K562 (cell line): Measurements from ENCODE around the gene NUP62. TPM values are rescaled to one million over a fixed set of nuclear protein-coding genes. Genes with fewer than 3 reads are reported as not detected.
A peak's percentile ranks its signal among the peaks of the same experiment; 100 is the strongest.

Source experiments
- CSDE1 ChIP-seq, 2 experiments: fragments of 450-650 bp; IDR thresholded peaks; 2 replicates each; pipeline ENCODE4 v1.6.1; 2016; ENCODE audit warnings: mild to moderate bottlenecking in 1 of 2
- FOSL1 ChIP-seq: fragments of 200-800 bp; sonication (Bioruptor generic); conservative IDR thresholded peaks from 2 replicates; pipeline ENCODE4 v1.6.1; 2016; ENCODE audit warnings: missing genetic modification characterization, missing compliant biosample characterization
- GABPB2 ChIP-seq: fragments of 250-450 bp; sonication (Bioruptor Pico); conservative IDR thresholded peaks from 2 replicates; pipeline ENCODE4 v1.5.1; 2021; ENCODE audit warnings: mild to moderate bottlenecking
- GTF2A2 ChIP-seq: IDR thresholded peaks from 2 replicates; pipeline ENCODE4 v1.6.1; 2016; ENCODE audit warnings: mild to moderate bottlenecking, missing genetic modification characterization, missing compliant biosample characterization
- MAFG ChIP-seq: fragments of 450-650 bp; conservative IDR thresholded peaks from 2 replicates; pipeline ENCODE4 v1.6.1; 2016; ENCODE audit warnings: missing genetic modification characterization, missing compliant biosample characterization
- MTA1 ChIP-seq: fragments of 450-650 bp; IDR thresholded peaks from 2 replicates; pipeline ENCODE4 v1.6.1; 2017; ENCODE audit warnings: borderline replicate concordance
- PCBP2 ChIP-seq: fragments of 200-400 bp; formaldehyde crosslinking; IDR thresholded peaks from 2 replicates; pipeline ENCODE4 v1.6.1; 2018; ENCODE audit warnings: low read length, low read depth, mild to moderate bottlenecking, moderate library complexity; ENCODE audit not compliant: poor library complexity, severe bottlenecking
- U2AF1 ChIP-seq: fragments of 200-400 bp; formaldehyde crosslinking; optimal IDR thresholded peaks from 2 replicates; pipeline ENCODE3; 2017; ENCODE audit warnings: mild to moderate bottlenecking, low read depth, low read length, moderate library complexity
- ZFPM2 ChIP-seq: fragments of 250-450 bp; sonication (Bioruptor Pico); IDR thresholded peaks from 2 replicates; pipeline ENCODE4 v1.5.1; 2022; ENCODE audit warnings: mild to moderate bottlenecking
- ZNF143 ChIP-seq: sonication (generic); formaldehyde crosslinking; IDR thresholded peaks from 2 replicates; pipeline ENCODE4 v1.9.0; 2022; ENCODE audit warnings: mild to moderate bottlenecking, missing genetic modification reagents
- ZNF311 ChIP-seq: fragments of 250-450 bp; sonication (Bioruptor Pico); IDR thresholded peaks from 2 replicates; pipeline ENCODE4 v1.4.0; 2020; ENCODE audit warnings: mild to moderate bottlenecking, moderate library complexity
- polyA plus RNA-seq, 8 experiments: library from polyadenylated mRNA; depleted of rRNA in 4 of 8; stranded (reverse) in 5 of 8; unstranded in 3 of 8; fragments of >200 nt; fragmentation: Nextera tagmentation in 2 of 8; fragmentation: Illumina TruSeq in 1 of 8; extraction: Ambion mirVana in 2 of 8; extraction: Trizol in 1 of 8; gene quantifications; 2 replicates each; pipeline versions ENCODE4 v1.2.1 to v1.2.3, GENCODE V29; 2011 to 2014; ENCODE audit warnings: inconsistent platforms in 1 of 8, missing spikeins in 1 of 8
- total RNA-seq, 7 experiments: library from RNA; depleted of rRNA in 6 of 7; stranded (reverse); fragments of >200 nt in 6 of 7; fragmentation: Illumina TruSeq in 2 of 7; extraction: Trizol in 2 of 7; gene quantifications; 2 replicates each; pipeline versions ENCODE4 v1.2.1 to v1.2.3, GENCODE V29; 2011 to 2021; ENCODE audit warnings: low replicate concordance in 1 of 7
- TF ChIP-seq, protein P1 (sequence below): sonication (generic); formaldehyde crosslinking; IDR thresholded peaks from 2 replicates; pipeline ENCODE4 v1.8.0; 2022; ENCODE audit warnings: missing genetic modification reagents, mild to moderate bottlenecking, borderline replicate concordance
- TF ChIP-seq, protein P2 (sequence below): fragments of 450-650 bp; formaldehyde crosslinking; IDR thresholded peaks from 2 replicates; pipeline ENCODE4 v1.4.0; 2020; ENCODE audit warnings: mild to moderate bottlenecking, moderate library complexity
- TF ChIP-seq, protein P3 (sequence below), 3 experiments: fragments of 200-800 bp in 1 of 3; fragments of 250-450 bp in 1 of 3; fragments of 450-650 bp in 1 of 3; sonication (Bioruptor Pico) in 1 of 3; sonication (Bioruptor generic) in 1 of 3; formaldehyde crosslinking in 1 of 3; IDR thresholded peaks; 2 replicates each; pipeline versions ENCODE4 v1.6.1 to v1.8.0; 2016 to 2022; ENCODE audit warnings: mild to moderate bottlenecking in 2 of 3, missing genetic modification characterization in 2 of 3, missing compliant biosample characterization in 1 of 3, moderate library complexity in 1 of 3
- TF ChIP-seq, protein P4 (sequence below): fragments of 450-650 bp; formaldehyde crosslinking; IDR thresholded peaks from 2 replicates; pipeline ENCODE4 v1.4.0; 2020; ENCODE audit warnings: mild to moderate bottlenecking, mixed read lengths
- TF ChIP-seq, protein P5 (sequence below): fragments of 250-450 bp; sonication (Bioruptor Pico); IDR thresholded peaks from 2 replicates; pipeline ENCODE4 v1.4.0; 2020; ENCODE audit warnings: mild to moderate bottlenecking

NUP62 gene
- total and polyA plus RNA-seq, 9 of the 15 experiments (the other 6 are each of a cell fraction or from before 2014, with no cell fraction given) = 16.9 to 109 (median 66.0) TPM

DNA sequence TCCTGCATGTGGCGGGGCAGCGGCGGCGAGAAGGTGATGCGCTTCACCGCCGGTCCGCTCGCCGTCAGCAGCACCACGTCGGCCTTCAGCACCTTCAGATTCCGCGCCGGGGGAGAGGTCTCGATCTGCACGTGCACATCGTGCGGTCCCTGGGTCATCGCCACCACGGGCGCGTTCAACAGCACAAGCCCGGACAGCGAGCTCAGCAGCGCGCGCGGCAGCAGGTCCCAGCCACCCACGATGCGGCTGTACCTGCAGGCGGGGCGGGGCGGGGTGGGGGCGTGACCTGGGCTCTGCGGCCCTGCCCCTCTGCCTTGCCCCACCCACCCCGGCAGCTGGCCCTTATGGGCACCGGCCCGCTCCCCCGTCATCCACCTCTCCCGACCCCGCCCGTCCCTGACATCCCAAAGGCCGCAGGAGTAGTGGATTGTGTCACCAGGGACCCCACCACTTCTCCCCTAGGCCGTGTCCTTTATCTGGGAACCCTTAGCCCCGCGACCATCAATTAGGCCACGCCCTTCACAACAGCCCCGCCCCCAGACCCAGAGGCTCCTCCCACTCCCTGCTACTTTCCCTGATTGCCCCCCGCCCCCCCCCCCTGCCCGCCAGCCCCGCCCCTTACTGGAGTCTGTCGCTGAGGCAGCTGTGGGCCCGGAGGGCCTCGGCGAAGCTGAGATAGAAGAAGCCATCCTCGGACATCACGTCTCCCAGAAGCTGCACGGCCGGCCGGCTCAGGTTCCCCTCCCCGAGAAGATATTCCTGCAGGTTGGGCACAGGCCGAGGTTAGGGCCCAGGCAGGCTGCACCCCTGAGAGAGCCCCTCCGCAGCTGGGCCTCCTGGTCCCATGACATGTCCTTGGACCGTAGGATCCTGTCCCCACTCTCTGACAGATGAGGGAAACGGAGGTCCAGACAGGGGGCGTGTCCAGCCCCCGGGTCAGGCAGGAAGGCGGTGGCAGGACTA is 38.7 kb downstream of the NUP62 start (continued):
- TF ChIP-seq, protein P1, sequence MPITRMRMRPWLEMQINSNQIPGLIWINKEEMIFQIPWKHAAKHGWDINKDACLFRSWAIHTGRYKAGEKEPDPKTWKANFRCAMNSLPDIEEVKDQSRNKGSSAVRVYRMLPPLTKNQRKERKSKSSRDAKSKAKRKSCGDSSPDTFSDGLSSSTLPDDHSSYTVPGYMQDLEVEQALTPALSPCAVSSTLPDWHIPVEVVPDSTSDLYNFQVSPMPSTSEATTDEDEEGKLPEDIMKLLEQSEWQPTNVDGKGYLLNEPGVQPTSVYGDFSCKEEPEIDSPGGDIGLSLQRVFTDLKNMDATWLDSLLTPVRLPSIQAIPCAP = no peak
- no peak for TF ChIP-seq ZNF311
- TF ChIP-seq MAFG (tag) = no peak
- no peak for TF ChIP-seq CSDE1 (IDR thresholded peaks at IDR 0.05)
- no peak for TF ChIP-seq ZNF143 (CRISPR knock-in tag)
- TF ChIP-seq ZFPM2 = no peak
- peak; percentile 22 for TF ChIP-seq U2AF1
- TF ChIP-seq GTF2A2 = no peak
- TF ChIP-seq FOSL1 (tag) = peak; percentile 2; the same call in 1 of the 2 replicates
- TF ChIP-seq, protein P2, sequence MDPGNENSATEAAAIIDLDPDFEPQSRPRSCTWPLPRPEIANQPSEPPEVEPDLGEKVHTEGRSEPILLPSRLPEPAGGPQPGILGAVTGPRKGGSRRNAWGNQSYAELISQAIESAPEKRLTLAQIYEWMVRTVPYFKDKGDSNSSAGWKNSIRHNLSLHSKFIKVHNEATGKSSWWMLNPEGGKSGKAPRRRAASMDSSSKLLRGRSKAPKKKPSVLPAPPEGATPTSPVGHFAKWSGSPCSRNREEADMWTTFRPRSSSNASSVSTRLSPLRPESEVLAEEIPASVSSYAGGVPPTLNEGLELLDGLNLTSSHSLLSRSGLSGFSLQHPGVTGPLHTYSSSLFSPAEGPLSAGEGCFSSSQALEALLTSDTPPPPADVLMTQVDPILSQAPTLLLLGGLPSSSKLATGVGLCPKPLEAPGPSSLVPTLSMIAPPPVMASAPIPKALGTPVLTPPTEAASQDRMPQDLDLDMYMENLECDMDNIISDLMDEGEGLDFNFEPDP (CRISPR knock-in tag) = no peak
- no peak for TF ChIP-seq GABPB2 (CRISPR knock-in tag)
- TF ChIP-seq, protein P3, sequence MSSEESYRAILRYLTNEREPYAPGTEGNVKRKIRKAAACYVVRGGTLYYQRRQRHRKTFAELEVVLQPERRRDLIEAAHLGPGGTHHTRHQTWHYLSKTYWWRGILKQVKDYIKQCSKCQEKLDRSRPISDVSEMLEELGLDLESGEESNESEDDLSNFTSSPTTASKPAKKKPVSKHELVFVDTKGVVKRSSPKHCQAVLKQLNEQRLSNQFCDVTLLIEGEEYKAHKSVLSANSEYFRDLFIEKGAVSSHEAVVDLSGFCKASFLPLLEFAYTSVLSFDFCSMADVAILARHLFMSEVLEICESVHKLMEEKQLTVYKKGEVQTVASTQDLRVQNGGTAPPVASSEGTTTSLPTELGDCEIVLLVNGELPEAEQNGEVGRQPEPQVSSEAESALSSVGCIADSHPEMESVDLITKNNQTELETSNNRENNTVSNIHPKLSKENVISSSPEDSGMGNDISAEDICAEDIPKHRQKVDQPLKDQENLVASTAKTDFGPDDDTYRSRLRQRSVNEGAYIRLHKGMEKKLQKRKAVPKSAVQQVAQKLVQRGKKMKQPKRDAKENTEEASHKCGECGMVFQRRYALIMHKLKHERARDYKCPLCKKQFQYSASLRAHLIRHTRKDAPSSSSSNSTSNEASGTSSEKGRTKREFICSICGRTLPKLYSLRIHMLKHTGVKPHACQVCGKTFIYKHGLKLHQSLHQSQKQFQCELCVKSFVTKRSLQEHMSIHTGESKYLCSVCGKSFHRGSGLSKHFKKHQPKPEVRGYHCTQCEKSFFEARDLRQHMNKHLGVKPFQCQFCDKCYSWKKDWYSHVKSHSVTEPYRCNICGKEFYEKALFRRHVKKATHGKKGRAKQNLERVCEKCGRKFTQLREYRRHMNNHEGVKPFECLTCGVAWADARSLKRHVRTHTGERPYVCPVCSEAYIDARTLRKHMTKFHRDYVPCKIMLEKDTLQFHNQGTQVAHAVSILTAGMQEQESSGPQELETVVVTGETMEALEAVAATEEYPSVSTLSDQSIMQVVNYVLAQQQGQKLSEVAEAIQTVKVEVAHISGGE (CRISPR knock-in tag; IDR thresholded peaks at IDR 0.05) = no peak; a peak in 1 of 6 replicates
- no peak for TF ChIP-seq PCBP2
- no peak for TF ChIP-seq MTA1
- TF ChIP-seq, protein P4, sequence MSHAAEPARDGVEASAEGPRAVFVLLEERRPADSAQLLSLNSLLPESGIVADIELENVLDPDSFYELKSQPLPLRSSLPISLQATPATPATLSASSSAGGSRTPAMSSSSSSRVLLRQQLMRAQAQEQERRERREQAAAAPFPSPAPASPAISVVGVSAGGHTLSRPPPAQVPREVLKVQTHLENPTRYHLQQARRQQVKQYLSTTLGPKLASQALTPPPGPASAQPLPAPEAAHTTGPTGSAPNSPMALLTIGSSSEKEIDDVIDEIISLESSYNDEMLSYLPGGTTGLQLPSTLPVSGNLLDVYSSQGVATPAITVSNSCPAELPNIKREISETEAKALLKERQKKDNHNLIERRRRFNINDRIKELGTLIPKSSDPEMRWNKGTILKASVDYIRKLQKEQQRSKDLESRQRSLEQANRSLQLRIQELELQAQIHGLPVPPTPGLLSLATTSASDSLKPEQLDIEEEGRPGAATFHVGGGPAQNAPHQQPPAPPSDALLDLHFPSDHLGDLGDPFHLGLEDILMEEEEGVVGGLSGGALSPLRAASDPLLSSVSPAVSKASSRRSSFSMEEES = no peak
- TF ChIP-seq, protein P5, sequence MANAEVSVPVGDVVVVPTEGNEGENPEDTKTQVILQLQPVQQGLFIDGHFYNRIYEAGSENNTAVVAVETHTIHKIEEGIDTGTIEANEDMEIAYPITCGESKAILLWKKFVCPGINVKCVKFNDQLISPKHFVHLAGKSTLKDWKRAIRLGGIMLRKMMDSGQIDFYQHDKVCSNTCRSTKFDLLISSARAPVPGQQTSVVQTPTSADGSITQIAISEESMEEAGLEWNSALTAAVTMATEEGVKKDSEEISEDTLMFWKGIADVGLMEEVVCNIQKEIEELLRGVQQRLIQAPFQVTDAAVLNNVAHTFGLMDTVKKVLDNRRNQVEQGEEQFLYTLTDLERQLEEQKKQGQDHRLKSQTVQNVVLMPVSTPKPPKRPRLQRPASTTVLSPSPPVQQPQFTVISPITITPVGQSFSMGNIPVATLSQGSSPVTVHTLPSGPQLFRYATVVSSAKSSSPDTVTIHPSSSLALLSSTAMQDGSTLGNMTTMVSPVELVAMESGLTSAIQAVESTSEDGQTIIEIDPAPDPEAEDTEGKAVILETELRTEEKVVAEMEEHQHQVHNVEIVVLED (CRISPR knock-in tag) = no peak
